ENCODE data around the gene SLC38A3. TPM values are rescaled to one million over a fixed set of nuclear protein-coding genes. Genes with fewer than 3 reads are reported as not detected.

The SLC38A3 gene
- total RNA-seq, 4 donors from 2014 or later = not detected

DNA sequence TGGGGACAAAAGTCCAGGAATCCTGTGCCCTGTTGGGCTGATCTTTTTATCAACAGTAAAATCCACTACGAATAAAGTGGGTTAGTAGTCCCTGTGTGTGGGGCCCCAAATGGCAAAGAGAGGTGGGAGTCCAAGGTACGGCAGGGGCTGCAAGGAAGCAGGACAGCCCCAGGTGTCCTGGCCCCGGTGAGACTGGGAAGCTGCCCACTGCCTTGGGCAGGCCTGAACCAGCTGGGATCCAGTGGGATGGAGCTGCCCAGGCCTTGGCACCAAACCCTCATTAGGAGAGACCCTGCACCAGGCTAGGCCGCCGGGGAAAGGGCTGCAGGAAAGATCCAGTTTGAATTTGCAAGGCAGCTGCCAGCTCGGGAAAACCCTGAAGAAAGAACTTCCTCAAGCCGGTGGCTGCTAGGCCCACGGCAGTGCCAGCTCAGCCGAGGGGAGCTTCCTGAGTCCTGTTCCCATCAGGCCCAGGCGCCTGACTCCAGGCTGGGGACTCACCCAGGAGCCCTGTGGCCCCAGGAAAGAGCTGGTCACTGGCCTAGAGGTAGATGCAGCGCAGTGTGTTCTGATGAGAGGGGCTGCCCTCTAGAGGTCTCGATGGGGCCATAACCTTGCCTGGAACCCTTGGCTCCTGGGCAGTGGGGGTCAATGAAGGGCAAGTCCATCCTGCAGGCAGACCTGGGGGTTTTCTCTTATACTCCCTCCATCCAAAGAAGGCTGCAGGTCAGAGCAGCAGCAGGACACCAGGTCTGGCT is 16.5 kb downstream of the SLC38A3 start:
- no peak for TF ChIP-seq CTCF (IDR thresholded peaks at IDR 0.05; ENCODE audit: low read depth)

DNA sequence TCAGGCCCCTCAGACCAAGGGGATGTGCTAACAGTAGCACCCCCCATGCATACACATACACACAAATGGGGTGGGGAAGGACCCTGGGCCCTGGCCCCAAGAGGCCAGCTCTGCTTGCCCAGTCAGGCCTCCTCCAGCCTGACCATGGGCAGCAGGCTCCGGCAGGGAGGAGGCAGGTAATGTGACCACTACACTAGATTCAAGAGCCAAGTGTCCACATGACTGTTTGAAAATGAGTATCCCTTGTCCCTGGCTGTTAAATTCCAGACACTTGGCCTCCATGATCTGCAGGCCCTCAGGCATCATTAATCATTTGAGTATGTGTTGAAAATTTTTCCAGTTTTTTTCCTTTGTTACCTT is 17.1 kb downstream of the SLC38A3 start:
- no peak for TF ChIP-seq CTCF (IDR thresholded peaks at IDR 0.05; ENCODE audit: low read depth)

- no peak for TF ChIP-seq CTCF (IDR thresholded peaks at IDR 0.05; ENCODE audit: low read depth)
These were observed 19.6 kb downstream of the SLC38A3 start for GRCh38 chr3:50224639-50225038.

DNA sequence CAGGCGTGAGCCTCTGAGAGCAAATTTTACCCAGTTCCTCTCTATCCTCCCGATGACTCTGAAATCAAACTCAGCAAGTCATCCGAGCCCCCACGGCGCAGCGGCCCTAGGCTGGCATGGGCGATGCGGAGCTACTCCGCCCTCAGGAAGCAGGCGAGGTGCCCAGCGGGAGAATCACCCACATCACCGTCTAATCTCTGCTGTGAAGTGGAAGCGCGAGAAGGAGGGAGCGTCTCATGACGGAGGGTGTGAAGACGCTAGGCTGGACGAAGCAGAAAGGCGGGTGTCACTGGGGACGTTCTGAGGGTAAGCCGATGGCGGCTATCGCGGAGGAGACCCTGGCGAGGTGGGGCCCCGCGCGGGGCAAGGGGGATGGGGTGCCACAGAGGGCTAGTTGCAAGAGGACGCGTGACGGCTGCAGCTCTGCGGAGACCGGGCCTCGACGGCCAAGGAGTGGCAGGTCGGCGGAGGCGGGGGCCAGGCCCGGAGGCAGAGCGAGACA is 21.9 kb downstream of the SLC38A3 start:
- TF ChIP-seq CTCF (IDR thresholded peaks at IDR 0.05; ENCODE audit: low read depth) = no peak

DNA sequence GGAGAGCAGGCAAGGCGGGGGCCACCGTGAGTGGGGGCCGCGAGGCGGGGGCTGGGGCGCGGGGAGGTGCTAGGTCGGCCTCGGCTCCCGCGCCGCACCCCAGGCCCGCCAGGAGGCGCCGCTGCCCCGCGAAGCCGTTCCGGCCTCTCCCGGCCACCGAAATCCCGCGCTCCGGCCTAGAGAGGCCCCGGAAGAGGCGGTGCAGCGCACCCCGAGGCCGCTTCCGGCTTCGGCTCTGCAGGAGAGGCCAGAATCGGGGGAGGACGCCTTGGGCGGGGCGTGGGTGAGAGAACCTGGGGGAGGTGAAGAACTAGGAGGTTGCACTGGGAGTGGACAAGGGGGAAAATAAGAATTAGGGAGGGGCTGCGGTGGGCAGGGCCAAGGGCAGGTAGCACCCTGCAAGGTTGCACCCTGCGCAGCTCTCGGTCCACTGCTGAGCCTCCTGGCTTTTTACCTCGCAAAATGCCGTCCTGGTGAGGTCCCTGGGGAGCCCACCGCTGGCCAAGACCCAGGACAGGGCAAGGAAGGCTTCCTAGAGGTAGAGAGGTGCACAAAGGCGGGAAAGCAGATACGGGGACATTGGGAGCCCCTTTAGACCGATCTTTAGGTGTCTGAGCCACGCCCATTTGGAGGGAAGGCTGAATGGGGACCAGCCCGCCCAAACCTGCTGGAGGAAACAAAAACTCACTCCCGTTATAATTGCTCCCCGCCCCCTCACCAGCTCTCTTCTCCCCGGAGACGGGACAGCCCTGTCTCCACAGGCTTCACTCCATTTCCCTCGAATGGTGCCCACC is 22.5 kb downstream of the SLC38A3 start:
- TF ChIP-seq CTCF (IDR thresholded peaks at IDR 0.05; ENCODE audit: low read depth) = no peak

GRCh38 chr3:50229490-50229889 is 24.4 kb downstream of the SLC38A3 start:
- TF ChIP-seq CTCF (IDR thresholded peaks at IDR 0.05; ENCODE audit: low read depth) = no peak

- TF ChIP-seq CTCF (IDR thresholded peaks at IDR 0.05; ENCODE audit: low read depth) = no peak
These were observed 25.2 kb downstream of the SLC38A3 start for GRCh38 chr3:50230104-50230793.

All from subcutaneous adipose tissue (tissue), 4 donors.